Adrenal gland (tissue), 5 donors: ENCODE data around the gene PCYOX1L.
"Not testable (repeated sequence)": the region's sequence is repeated elsewhere in the genome, so short reads cannot be mapped to it uniquely, and the experiment has no call there.

Source experiments
- CTCF ChIP-seq, 6 experiments: fragments of 450-650 bp in 4 of 6; fragments of 200-600 bp in 2 of 6; sonication (generic) in 1 of 6; IDR thresholded peaks; 1 replicate in 5 of 6; 2 replicates in 1 of 6; pipeline versions ENCODE4 v1.5.1 to v1.8.0; 2016 to 2021; ENCODE audit warnings: antibody characterized with exemption in 6 of 6, mild to moderate bottlenecking in 2 of 6, moderate library complexity in 1 of 6
- POLR2A ChIP-seq, 2 donors: fragments of 450-650 bp; IDR thresholded peaks; one replicate each; pipeline ENCODE4 v1.6.1; 2017; ENCODE audit warnings: antibody characterized with exemption in 2 of 2, mild to moderate bottlenecking in 2 of 2, moderate library complexity in 1 of 2
- donor health status: DM: no; HTN: no; CAD: no.

GRCh38 chr5:149398747-149399266 is 41.0 kb downstream of the PCYOX1L start:
- not testable (repeated sequence) for TF ChIP-seq CTCF, POLR2A (IDR thresholded peaks at IDR 0.05)
